ENCODE measurements around the gene IQSEC1.

GRCh38 chr3:13042715-13043271, 30.4 kb downstream of the IQSEC1 start:
- TF ChIP-seq, protein P1, sequence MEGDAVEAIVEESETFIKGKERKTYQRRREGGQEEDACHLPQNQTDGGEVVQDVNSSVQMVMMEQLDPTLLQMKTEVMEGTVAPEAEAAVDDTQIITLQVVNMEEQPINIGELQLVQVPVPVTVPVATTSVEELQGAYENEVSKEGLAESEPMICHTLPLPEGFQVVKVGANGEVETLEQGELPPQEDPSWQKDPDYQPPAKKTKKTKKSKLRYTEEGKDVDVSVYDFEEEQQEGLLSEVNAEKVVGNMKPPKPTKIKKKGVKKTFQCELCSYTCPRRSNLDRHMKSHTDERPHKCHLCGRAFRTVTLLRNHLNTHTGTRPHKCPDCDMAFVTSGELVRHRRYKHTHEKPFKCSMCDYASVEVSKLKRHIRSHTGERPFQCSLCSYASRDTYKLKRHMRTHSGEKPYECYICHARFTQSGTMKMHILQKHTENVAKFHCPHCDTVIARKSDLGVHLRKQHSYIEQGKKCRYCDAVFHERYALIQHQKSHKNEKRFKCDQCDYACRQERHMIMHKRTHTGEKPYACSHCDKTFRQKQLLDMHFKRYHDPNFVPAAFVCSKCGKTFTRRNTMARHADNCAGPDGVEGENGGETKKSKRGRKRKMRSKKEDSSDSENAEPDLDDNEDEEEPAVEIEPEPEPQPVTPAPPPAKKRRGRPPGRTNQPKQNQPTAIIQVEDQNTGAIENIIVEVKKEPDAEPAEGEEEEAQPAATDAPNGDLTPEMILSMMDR (conservative IDR thresholded peaks at IDR 0.05; ENCODE audit: low read depth, low read length), result no peak
- no peak for TF ChIP-seq EZH2 (IDR thresholded peaks at IDR 0.05; ENCODE audit: borderline replicate concordance, low read depth, low read length, poor library complexity, severe bottlenecking)

All from A673 (cell line).